DOHH2 (cell line): Measurements from ENCODE around the gene ODR4.

Experiments used
- H3F3A ChIP-seq: fragments of 200-600 bp; sonication (generic), shearing (Covaris generic); 2 replicates; pipeline ENCODE4 v1.6.0; 2016; ENCODE audit warnings: antibody characterized with exemption, mild to moderate bottlenecking; ENCODE audit not compliant: control insufficient read depth, insufficient read depth
- H3K27ac ChIP-seq: fragments of 200-600 bp; sonication (generic); 2 replicates; pipeline ENCODE4 v1.5.1; 2014; ENCODE audit warnings: low read depth, mild to moderate bottlenecking, low read length, moderate library complexity
- H3K27me3 ChIP-seq: fragments of 200-600 bp; sonication (generic); 2 replicates; pipeline ENCODE4 v1.6.1; 2014; ENCODE audit warnings: mild to moderate bottlenecking, low read length, mixed read lengths; ENCODE audit not compliant: control insufficient read depth
- H3K36me3 ChIP-seq: fragments of 200-600 bp; sonication (generic); 2 replicates; pipeline ENCODE4 v1.6.1; 2014; ENCODE audit warnings: mild to moderate bottlenecking, low read length, moderate library complexity, mixed read lengths; ENCODE audit not compliant: control insufficient read depth
- H3K4me1 ChIP-seq: fragments of 200-600 bp; sonication (generic); 2 replicates; pipeline ENCODE4 v1.6.1; 2014; ENCODE audit warnings: mild to moderate bottlenecking, low read length, mixed read lengths; ENCODE audit not compliant: control insufficient read depth
- H3K4me2 ChIP-seq: fragments of 200-600 bp; sonication (generic); 2 replicates; pipeline ENCODE4 v1.6.0; 2014; ENCODE audit warnings: mild to moderate bottlenecking, low read length, moderate library complexity
- H3K4me3 ChIP-seq: fragments of 200-600 bp; sonication (generic); 2 replicates; pipeline ENCODE4 v1.5.1; 2014; ENCODE audit warnings: mild to moderate bottlenecking, low read length, mixed read lengths
- H3K79me2 ChIP-seq: fragments of 200-600 bp; sonication (generic); 2 replicates; pipeline ENCODE4 v1.6.1; 2014; ENCODE audit warnings: mild to moderate bottlenecking, low read length, mixed read lengths; ENCODE audit not compliant: control insufficient read depth
- H3K9me2 ChIP-seq: fragments of 200-600 bp; sonication (generic); replicated peaks from 2 replicates; pipeline ENCODE4 v1.6.1; 2014; ENCODE audit warnings: mild to moderate bottlenecking, low read length, mixed read lengths; ENCODE audit not compliant: control insufficient read depth
- H3K9me3 ChIP-seq: fragments of 200-600 bp; sonication (generic); 2 replicates; pipeline ENCODE4 v1.6.1; 2014; ENCODE audit warnings: antibody characterized with exemption, low read length, mixed read lengths; ENCODE audit not compliant: control insufficient read depth, insufficient read depth
- H4K20me1 ChIP-seq: fragments of 200-600 bp; sonication (generic); 2 replicates; pipeline ENCODE4 v1.6.0; 2014; ENCODE audit warnings: low read depth, mild to moderate bottlenecking, antibody characterized with exemption, low read length, moderate library complexity; ENCODE audit not compliant: control insufficient read depth, insufficient read depth
- CTCF ChIP-seq: fragments of 200-600 bp; sonication (generic); IDR thresholded peaks from one replicate; pipeline ENCODE4 v1.5.1; 2014; ENCODE audit warnings: antibody characterized with exemption, mild to moderate bottlenecking, low read depth, low read length; ENCODE audit not compliant: poor library complexity, severe bottlenecking
- EZH2phosphoT487 ChIP-seq: fragments of 200-600 bp; sonication (generic); IDR thresholded peaks from 2 replicates; pipeline ENCODE4 v1.6.1; 2017; ENCODE audit warnings: borderline replicate concordance, mild to moderate bottlenecking, antibody characterized with exemption, low read length, moderate library complexity, mixed read lengths

ODR4 gene

DNA sequence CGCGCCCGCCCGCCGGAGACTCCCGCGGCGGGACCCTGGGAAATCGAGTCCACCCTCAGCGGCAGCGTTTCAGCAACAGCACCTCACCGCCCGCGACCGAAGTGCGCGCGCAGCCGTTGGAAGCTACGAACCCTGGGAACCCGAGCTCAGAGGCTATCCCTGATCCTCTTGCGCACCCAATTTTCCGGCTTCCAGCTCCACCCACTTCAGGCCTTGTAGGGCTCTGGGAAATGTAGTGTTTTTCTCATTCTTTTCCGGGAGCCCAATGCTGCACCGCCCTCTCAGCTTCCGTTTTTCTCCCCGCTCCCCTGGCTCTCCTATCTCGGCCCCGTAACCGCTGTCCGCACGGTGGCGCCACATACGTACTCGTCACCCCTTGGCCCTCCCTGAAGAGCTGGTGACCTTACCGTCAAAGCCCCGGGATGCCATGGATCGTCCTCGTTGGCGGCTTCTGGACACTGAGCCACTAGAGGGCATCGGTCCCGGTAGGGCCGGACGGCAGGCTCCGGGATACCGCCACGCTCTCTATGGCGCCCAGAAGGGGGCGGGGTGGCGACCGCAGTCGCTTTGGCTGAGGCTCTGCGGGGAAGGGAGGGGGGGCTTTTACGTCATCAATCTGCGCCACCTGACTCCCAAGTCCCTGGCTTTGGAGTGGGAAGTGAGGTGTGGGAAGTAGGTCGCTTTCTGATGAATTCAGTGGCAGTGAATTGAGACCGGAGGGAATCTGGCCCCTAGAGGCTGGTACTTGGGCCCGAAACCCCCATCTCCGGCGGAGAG, at the start of gene ODR4, which contains the start of gene TPR:
Gene ODR4, plus strand, starts transcription at position 687 of the 777 bp plus-strand sequence. CDS start 3,948 bp downstream, outside the sequence.
Gene TPR, minus strand, starts transcription at position 102 of the 777 bp plus-strand sequence. CDS start 225 bp downstream, outside the sequence.
- Histone ChIP-seq H3K27ac (peak within 1 kb of the TSS; percentile 74), H3K79me2 (peaks cover 88% of the 10 kb centered on the region), H3K4me1 (peaks cover 18% of the 10 kb centered on the region), H3K4me3 (peak within 1 kb of the TSS; percentile 97), H3F3A (no peaks in the 10 kb centered on the region), H3K9me2 (no peaks in the 10 kb centered on the region), H3K36me3 (peaks cover 51% of the 10 kb centered on the region), H3K27me3 (no peaks in the 10 kb centered on the region), H4K20me1 (peaks cover 12% of the 10 kb centered on the region; the same call in 1 of the 2 replicates), H3K4me2 (peak within 1 kb of the TSS; percentile 78), H3K9me3 (no peaks in the 10 kb centered on the region)
- no peak for TF ChIP-seq EZH2phosphoT487
- TF ChIP-seq CTCF = peak; percentile 100

DNA sequence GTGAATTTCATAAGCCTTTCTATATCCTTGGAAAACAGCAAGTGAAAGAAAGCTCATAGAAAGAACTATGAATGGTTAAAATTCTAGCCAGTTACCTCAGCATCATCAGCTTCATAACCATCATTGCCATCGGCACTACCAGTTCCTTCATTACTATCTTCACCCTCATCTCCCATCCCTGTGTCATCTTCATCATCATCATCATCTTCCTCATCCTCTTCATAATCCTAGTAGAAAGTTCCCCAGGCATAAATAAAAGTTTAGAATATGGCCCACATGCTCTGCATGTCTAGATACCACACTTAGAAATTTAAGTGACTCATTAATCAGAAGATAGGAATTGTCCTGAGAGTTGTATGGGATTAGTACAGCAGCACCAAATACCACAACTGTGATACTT, 49.6 kb upstream of the ODR4 start:
- no peaks in the 10 kb centered on the region for H3K79me2 ChIP-seq
- no peaks in the 10 kb centered on the region for H3K27me3 ChIP-seq
- peaks cover 9% of the 10 kb centered on the region for H3F3A ChIP-seq
- H3K4me3 ChIP-seq = no peak overlapping the region
- H3K9me3 ChIP-seq = no peaks in the 10 kb centered on the region
- H3K9me2 ChIP-seq = no peaks in the 10 kb centered on the region
- TF ChIP-seq CTCF (no peak), EZH2phosphoT487 (no peak)
- no peaks in the 10 kb centered on the region for H4K20me1 ChIP-seq
- H3K27ac ChIP-seq = no peak overlapping the region
- H3K36me3 ChIP-seq = peaks cover 88% of the 10 kb centered on the region
- no peaks in the 10 kb centered on the region for H3K4me1 ChIP-seq
- H3K4me2 ChIP-seq = no peak overlapping the region

GRCh38 chr1:186327331-186327730, 48.3 kb upstream of the ODR4 start:
- Histone ChIP-seq H3F3A (peaks cover 10% of the 10 kb centered on the region), H3K27me3 (no peaks in the 10 kb centered on the region), H3K9me3 (no peaks in the 10 kb centered on the region), H3K4me3 (no peak overlapping the region), H3K27ac (no peak overlapping the region), H4K20me1 (no peaks in the 10 kb centered on the region), H3K4me1 (no peaks in the 10 kb centered on the region), H3K9me2 (no peaks in the 10 kb centered on the region), H3K36me3 (peaks cover 87% of the 10 kb centered on the region), H3K4me2 (no peak overlapping the region), H3K79me2 (no peaks in the 10 kb centered on the region)
- TF ChIP-seq CTCF (no peak), EZH2phosphoT487 (no peak)
